Loucy (cell line): ENCODE data around the gene GABRB2.

Experiments
- H2AFZ ChIP-seq: fragments of 200-600 bp; sonication (generic); 2 replicates; pipeline ENCODE4 v1.6.0; 2016; ENCODE audit warnings: antibody characterized with exemption, mild to moderate bottlenecking, low read length, moderate library complexity
- H3F3A ChIP-seq: fragments of 200-600 bp; 2 replicates; pipeline ENCODE4 v1.6.0; 2016; ENCODE audit warnings: antibody characterized with exemption, low read depth, mild to moderate bottlenecking
- H3K27me3 ChIP-seq: fragments of 200-600 bp; sonication (generic); 2 replicates; pipeline ENCODE4 v1.6.1; 2014; ENCODE audit warnings: low read length, mild to moderate bottlenecking; ENCODE audit not compliant: insufficient read depth, poor library complexity, severe bottlenecking
- H3K36me3 ChIP-seq: fragments of 200-600 bp; sonication (generic); 2 replicates; pipeline ENCODE4 v1.6.1; 2016; ENCODE audit warnings: low read length; ENCODE audit not compliant: insufficient read depth
- H3K4me1 ChIP-seq: fragments of 200-600 bp; sonication (generic); 2 replicates; pipeline ENCODE4 v1.5.1; 2014; ENCODE audit warnings: low read length, mild to moderate bottlenecking; ENCODE audit not compliant: insufficient read depth, poor library complexity, severe bottlenecking
- H3K4me2 ChIP-seq: fragments of 200-600 bp; sonication (generic); 2 replicates; pipeline ENCODE4 v1.6.0; 2014; ENCODE audit warnings: antibody characterized with exemption, low read length, low read depth, mild to moderate bottlenecking; ENCODE audit not compliant: poor library complexity, severe bottlenecking
- H3K4me3 ChIP-seq: fragments of 200-600 bp; sonication (generic); 2 replicates; pipeline ENCODE4 v1.5.1; 2014; ENCODE audit warnings: low read length, mild to moderate bottlenecking, mixed read lengths; ENCODE audit not compliant: poor library complexity, severe bottlenecking
- H3K79me2 ChIP-seq: fragments of 200-600 bp; sonication (generic); 2 replicates; pipeline ENCODE4 v1.6.1; 2014; ENCODE audit warnings: low read length; ENCODE audit not compliant: insufficient read depth
- H3K9ac ChIP-seq: fragments of 200-600 bp; sonication (generic); 2 replicates; pipeline ENCODE4 v1.6.0; 2014; ENCODE audit warnings: mild to moderate bottlenecking, low read depth, low read length, moderate library complexity; ENCODE audit not compliant: poor library complexity, severe bottlenecking
- H3K9me2 ChIP-seq: fragments of 200-600 bp; sonication (generic); replicated peaks from 2 replicates; pipeline ENCODE4 v1.6.1; 2016; ENCODE audit warnings: low read depth, low read length, mixed read lengths
- H3K9me3 ChIP-seq: fragments of 200-600 bp; sonication (generic); 2 replicates; pipeline ENCODE4 v1.6.1; 2014; ENCODE audit warnings: mild to moderate bottlenecking, antibody characterized with exemption, low read length, low read depth; ENCODE audit not compliant: insufficient read depth
- H4K20me1 ChIP-seq: fragments of 200-600 bp; sonication (generic); 2 replicates; pipeline ENCODE4 v1.6.0; 2014; ENCODE audit warnings: antibody characterized with exemption, low read length, mild to moderate bottlenecking; ENCODE audit not compliant: insufficient read depth, poor library complexity, severe bottlenecking
- EZH2phosphoT487 ChIP-seq: fragments of 200-600 bp; IDR thresholded peaks from 2 replicates; pipeline ENCODE4 v1.6.1; 2018; ENCODE audit warnings: antibody characterized with exemption, mild to moderate bottlenecking, moderate library complexity, borderline replicate concordance
- TF ChIP-seq, protein P1 (sequence below): fragments of 200-600 bp; sonication (generic); conservative IDR thresholded peaks from 2 replicates; pipeline ENCODE4 v1.5.1; 2014; ENCODE audit warnings: mild to moderate bottlenecking, antibody characterized with exemption, low read length

GABRB2 gene

DNA sequence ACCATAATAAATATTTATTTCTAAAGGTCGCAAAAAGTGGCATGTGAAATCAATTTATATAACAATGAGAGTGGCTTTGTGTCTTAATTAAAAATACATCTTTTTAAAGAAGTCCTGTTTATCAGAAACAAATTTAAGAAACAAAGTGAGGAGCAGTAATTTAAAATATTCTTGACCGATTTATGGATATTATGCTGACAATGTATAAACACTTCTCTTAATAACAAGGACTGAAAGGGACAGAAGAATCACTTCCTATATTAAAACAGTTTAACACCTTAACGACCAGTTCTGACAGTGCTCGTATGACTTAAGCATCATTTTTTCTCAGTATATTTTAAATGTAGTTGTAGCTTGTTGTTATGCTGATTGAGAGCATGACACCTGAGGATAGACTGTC is 149.1 kb downstream of the GABRB2 start:
- Histone ChIP-seq H3K4me3 (no peak overlapping the region), H3F3A (no peaks in the 10 kb centered on the region), H3K4me1 (no peaks in the 10 kb centered on the region), H3K9ac (no peak overlapping the region), H3K27me3 (no peaks in the 10 kb centered on the region), H3K9me3 (no peaks in the 10 kb centered on the region), H4K20me1 (no peaks in the 10 kb centered on the region), H2AFZ (no peak overlapping the region), H3K79me2 (no peaks in the 10 kb centered on the region), H3K9me2 (no peaks in the 10 kb centered on the region), H3K36me3 (no peaks in the 10 kb centered on the region), H3K4me2 (no peak overlapping the region)
- TF ChIP-seq, protein P1, sequence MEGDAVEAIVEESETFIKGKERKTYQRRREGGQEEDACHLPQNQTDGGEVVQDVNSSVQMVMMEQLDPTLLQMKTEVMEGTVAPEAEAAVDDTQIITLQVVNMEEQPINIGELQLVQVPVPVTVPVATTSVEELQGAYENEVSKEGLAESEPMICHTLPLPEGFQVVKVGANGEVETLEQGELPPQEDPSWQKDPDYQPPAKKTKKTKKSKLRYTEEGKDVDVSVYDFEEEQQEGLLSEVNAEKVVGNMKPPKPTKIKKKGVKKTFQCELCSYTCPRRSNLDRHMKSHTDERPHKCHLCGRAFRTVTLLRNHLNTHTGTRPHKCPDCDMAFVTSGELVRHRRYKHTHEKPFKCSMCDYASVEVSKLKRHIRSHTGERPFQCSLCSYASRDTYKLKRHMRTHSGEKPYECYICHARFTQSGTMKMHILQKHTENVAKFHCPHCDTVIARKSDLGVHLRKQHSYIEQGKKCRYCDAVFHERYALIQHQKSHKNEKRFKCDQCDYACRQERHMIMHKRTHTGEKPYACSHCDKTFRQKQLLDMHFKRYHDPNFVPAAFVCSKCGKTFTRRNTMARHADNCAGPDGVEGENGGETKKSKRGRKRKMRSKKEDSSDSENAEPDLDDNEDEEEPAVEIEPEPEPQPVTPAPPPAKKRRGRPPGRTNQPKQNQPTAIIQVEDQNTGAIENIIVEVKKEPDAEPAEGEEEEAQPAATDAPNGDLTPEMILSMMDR, result no peak
- TF ChIP-seq EZH2phosphoT487, result no peak

DNA sequence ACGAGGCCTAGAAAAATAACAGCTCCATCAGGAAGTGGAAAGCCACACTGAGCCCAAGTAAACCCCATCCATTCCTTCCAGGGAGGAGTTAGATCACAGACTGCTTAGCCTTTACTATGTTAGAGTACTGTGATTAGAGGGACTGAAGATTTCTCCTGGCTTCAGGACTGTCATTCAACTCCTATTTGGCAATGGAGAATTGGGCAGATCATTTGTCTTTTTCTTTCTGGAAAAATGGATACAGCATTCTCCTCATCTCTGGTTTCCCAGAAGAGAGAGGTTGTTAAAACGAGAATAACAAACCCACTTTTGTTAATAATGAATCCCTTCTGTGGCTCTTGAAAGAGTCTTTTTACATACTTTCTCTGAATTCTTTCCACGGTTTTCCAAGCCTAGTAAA is 150.4 kb downstream of the GABRB2 start:
- H3K4me3 ChIP-seq, result no peak overlapping the region
- H3K27me3 ChIP-seq, result no peaks in the 10 kb centered on the region
- no peaks in the 10 kb centered on the region for H4K20me1 ChIP-seq
- H3K9ac ChIP-seq, result no peak overlapping the region
- TF ChIP-seq, protein P1, result no peak
- no peak for TF ChIP-seq EZH2phosphoT487
- H3K9me3 ChIP-seq, result no peaks in the 10 kb centered on the region
- no peaks in the 10 kb centered on the region for H3K36me3 ChIP-seq
- no peak overlapping the region for H2AFZ ChIP-seq
- H3K79me2 ChIP-seq, result no peaks in the 10 kb centered on the region
- no peaks in the 10 kb centered on the region for H3K4me1 ChIP-seq
- H3K4me2 ChIP-seq, result no peak overlapping the region
- no peaks in the 10 kb centered on the region for H3K9me2 ChIP-seq
- no peaks in the 10 kb centered on the region for H3F3A ChIP-seq

DNA sequence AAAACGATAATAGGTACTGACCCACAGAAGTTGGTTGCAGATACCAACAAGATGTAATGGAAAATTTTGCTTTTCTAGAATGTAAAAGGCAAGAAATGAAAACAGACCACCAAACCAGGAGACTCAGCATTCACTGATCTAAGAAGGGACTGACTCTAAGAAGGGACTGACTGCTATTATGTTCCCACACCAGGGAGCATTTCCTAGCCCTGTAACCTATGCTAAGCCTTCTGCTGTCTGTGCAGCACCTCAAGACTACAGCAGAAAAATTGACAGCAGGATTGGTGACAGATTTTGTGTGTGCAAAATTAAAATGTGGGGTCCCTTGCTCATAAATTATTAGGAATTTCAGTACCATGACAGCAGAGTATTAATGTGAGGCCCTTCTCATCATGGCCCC is 154.8 kb downstream of the GABRB2 start:
- H3K4me3 ChIP-seq, result no peak overlapping the region
- TF ChIP-seq, protein P1, result no peak
- no peak for TF ChIP-seq EZH2phosphoT487
- H3F3A ChIP-seq, result no peaks in the 10 kb centered on the region
- no peak overlapping the region for H2AFZ ChIP-seq
- no peak overlapping the region for H3K9ac ChIP-seq
- no peaks in the 10 kb centered on the region for H3K36me3 ChIP-seq
- H3K4me2 ChIP-seq, result no peak overlapping the region
- H3K27me3 ChIP-seq, result no peaks in the 10 kb centered on the region
- no peaks in the 10 kb centered on the region for H3K9me3 ChIP-seq
- no peaks in the 10 kb centered on the region for H3K79me2 ChIP-seq
- H3K9me2 ChIP-seq, result no peaks in the 10 kb centered on the region
- no peaks in the 10 kb centered on the region for H4K20me1 ChIP-seq
- H3K4me1 ChIP-seq, result no peaks in the 10 kb centered on the region
